ENCODE measurements around the gene MKX. TPM values are rescaled to one million over a fixed set of nuclear protein-coding genes. Genes with fewer than 3 reads are reported as not detected.

The MKX gene
- total RNA-seq, 1 donor from 2014 or later: 22.1 TPM

DNA sequence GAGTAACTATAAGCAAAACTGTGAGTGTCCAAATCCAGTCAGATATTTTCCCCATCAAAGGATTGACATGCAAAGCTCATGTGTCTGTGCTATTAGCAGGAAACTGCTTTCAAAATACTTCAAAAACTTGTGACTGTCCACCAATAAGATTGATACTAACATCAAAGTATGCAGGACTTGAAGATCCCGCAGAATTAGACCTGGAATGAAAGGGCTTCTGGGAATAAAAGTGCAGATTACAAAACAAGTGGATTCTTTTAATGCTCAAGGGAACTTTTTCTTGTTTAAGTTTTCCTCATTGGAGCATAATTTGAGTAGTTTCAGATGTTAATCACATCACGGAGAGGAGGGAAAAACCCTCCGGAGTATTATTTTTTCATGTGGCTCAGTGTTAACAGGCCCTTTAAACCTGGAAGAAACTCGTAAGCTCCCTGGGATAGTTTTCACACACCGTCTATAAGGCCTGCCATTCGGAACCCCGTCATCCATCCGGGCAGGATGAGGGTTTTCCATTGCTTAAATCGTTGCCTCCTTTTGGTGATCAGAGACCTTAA is 33.9 kb upstream of the MKX start:
- Mint-ChIP-seq H3K4me1 (ENCODE audit: low read depth) (peaks cover 18% of the 10 kb centered on the region), H3K4me3 (ENCODE audit: unreplicated experiment) (no peak overlapping the region), H3K27me3 (ENCODE audit: low read depth) (no peaks in the 10 kb centered on the region), H3K27ac (ENCODE audit: unreplicated experiment) (no peak overlapping the region), H3K9me3 (ENCODE audit: low read depth) (peaks cover 4% of the 10 kb centered on the region), H3K36me3 (ENCODE audit: low read depth) (no peaks in the 10 kb centered on the region)
- TF ChIP-seq, protein P1, sequence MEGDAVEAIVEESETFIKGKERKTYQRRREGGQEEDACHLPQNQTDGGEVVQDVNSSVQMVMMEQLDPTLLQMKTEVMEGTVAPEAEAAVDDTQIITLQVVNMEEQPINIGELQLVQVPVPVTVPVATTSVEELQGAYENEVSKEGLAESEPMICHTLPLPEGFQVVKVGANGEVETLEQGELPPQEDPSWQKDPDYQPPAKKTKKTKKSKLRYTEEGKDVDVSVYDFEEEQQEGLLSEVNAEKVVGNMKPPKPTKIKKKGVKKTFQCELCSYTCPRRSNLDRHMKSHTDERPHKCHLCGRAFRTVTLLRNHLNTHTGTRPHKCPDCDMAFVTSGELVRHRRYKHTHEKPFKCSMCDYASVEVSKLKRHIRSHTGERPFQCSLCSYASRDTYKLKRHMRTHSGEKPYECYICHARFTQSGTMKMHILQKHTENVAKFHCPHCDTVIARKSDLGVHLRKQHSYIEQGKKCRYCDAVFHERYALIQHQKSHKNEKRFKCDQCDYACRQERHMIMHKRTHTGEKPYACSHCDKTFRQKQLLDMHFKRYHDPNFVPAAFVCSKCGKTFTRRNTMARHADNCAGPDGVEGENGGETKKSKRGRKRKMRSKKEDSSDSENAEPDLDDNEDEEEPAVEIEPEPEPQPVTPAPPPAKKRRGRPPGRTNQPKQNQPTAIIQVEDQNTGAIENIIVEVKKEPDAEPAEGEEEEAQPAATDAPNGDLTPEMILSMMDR (IDR thresholded peaks at IDR 0.05): no peak
- DNase-seq (ENCODE audit: low spot score): no peak

DNA sequence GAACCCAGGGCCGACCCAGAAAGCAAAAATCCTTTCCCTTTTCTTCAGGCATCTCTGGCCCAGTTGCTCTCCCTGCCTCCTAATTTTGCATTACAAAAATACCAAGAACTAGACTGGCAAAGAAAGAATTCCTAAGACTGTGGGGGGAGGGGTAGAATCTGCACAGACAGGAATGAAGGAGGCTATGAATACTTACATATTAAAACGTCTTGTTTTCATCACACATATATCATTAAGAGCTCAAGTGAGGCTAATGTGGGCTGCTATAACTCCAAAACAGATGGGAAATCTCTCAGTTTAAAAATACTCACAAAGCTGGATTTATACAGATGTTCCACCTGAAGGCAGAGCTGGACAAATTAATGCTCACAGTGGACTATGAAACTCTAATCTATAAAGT is 29.2 kb upstream of the MKX start:
- no peak for DNase-seq (ENCODE audit: low spot score)
- no peaks in the 10 kb centered on the region for H3K9me3 Mint-ChIP-seq (ENCODE audit: low read depth)
- TF ChIP-seq, protein P1 (IDR thresholded peaks at IDR 0.05): no peak
- H3K27ac Mint-ChIP-seq (ENCODE audit: unreplicated experiment): no peak overlapping the region
- H3K4me3 Mint-ChIP-seq (ENCODE audit: unreplicated experiment): no peak overlapping the region
- H3K27me3 Mint-ChIP-seq (ENCODE audit: low read depth): peaks cover 4% of the 10 kb centered on the region
- H3K4me1 Mint-ChIP-seq (ENCODE audit: low read depth): peaks cover 14% of the 10 kb centered on the region
- H3K36me3 Mint-ChIP-seq (ENCODE audit: low read depth): no peaks in the 10 kb centered on the region

DNA sequence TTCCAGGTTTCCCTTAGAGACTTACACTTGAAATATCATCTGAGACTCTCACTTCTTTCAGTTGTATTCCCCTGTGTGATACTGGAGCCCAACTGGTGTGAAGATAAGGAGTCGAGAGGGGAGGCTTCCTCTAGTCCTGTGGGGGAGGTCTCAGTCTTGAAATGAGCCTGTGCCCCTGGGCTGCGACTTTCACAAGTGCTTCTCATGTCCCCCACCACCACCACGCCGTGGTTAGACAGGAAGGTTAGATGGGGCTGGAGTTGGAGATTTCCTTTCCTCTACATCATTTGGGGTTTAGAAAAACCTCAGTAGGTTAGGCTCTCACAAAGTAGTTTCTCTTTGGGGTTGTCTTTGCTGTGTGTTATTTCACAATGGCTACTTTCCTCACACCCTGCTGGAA is 25.6 kb upstream of the MKX start:
- TF ChIP-seq, protein P1 (IDR thresholded peaks at IDR 0.05): no peak
- no peak overlapping the region for H3K27ac Mint-ChIP-seq (ENCODE audit: unreplicated experiment)

DNA sequence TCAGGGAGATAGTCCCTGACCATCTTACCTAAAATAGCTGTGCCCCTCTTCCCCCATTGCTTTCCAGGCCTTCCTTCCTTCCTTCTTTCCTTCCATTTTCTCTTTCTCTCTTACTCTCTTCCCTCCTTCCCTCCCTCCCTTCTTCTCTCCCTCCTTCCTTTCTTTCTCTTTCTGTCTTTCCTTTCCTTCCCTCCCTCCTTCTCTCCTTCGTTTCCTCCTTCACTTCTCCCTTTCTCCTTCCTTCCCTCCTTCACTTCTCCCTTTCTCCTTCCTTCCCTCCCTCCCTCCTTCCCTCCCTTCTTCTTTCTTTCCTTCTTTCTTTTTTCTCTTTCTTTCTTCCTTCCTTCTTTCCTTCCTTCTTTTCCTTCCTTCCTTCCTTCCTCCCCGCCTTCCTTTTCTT is 24.6 kb upstream of the MKX start:
- peaks cover 6% of the 10 kb centered on the region for H3K27me3 Mint-ChIP-seq (ENCODE audit: low read depth)
- no peaks in the 10 kb centered on the region for H3K9me3 Mint-ChIP-seq (ENCODE audit: low read depth)
- H3K4me1 Mint-ChIP-seq (ENCODE audit: low read depth): peaks cover 13% of the 10 kb centered on the region
- H3K27ac Mint-ChIP-seq (ENCODE audit: unreplicated experiment): no peak overlapping the region
- TF ChIP-seq, protein P1 (IDR thresholded peaks at IDR 0.05): no peak
- no peak for DNase-seq (ENCODE audit: low spot score)
- no peak overlapping the region for H3K4me3 Mint-ChIP-seq (ENCODE audit: unreplicated experiment)
- H3K36me3 Mint-ChIP-seq (ENCODE audit: low read depth): peaks cover 4% of the 10 kb centered on the region

More for the DNA sequence above, 25.6 kb upstream of the MKX start:
- DNase-seq (ENCODE audit: low spot score): no peak
- H3K27me3 Mint-ChIP-seq (ENCODE audit: low read depth): peaks cover 6% of the 10 kb centered on the region
- H3K36me3 Mint-ChIP-seq (ENCODE audit: low read depth): peaks cover 4% of the 10 kb centered on the region
- no peaks in the 10 kb centered on the region for H3K9me3 Mint-ChIP-seq (ENCODE audit: low read depth)
- peaks cover 14% of the 10 kb centered on the region for H3K4me1 Mint-ChIP-seq (ENCODE audit: low read depth)
- H3K4me3 Mint-ChIP-seq (ENCODE audit: unreplicated experiment): no peak overlapping the region

DNA sequence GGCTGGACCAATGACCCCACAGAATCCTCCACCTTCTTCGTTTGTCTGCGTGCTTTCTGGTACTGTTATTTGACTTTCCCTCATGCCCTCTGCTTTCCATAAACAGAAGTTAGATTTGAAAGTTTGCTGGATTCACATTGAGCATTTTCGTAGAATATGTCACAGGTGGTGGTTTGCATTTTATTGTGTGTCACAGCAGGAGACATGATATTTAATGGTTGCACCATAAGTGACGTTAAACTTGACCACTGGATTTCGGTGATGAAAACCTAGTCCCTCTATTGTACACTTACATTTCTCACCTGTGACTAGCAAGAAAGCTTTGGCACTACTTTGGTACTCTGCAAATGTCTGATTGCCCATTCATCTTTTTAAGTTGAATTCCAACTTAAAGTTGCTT is 15.2 kb upstream of the MKX start:
- TF ChIP-seq, protein P1 (IDR thresholded peaks at IDR 0.05): no peak
- H3K27me3 Mint-ChIP-seq (ENCODE audit: low read depth): peaks cover 3% of the 10 kb centered on the region
- no peak for DNase-seq (ENCODE audit: low spot score)
- peaks cover 2% of the 10 kb centered on the region for H3K36me3 Mint-ChIP-seq (ENCODE audit: low read depth)
- H3K4me1 Mint-ChIP-seq (ENCODE audit: low read depth): no peaks in the 10 kb centered on the region
- no peak overlapping the region for H3K27ac Mint-ChIP-seq (ENCODE audit: unreplicated experiment)
- no peaks in the 10 kb centered on the region for H3K9me3 Mint-ChIP-seq (ENCODE audit: low read depth)
- no peak overlapping the region for H3K4me3 Mint-ChIP-seq (ENCODE audit: unreplicated experiment)
